GM18498 (cell line): ENCODE results near the gene CREBBP.
A peak's percentile ranks its signal among the peaks of the same experiment; 100 is the strongest.

ENCODE experiments used
- ATAC-seq: cut with Tn5 transposase; IDR thresholded peaks from one replicate; pipeline ENCODE4 v1.9.1; 2021; ENCODE audit warnings: mild to moderate bottlenecking, moderate library complexity; ENCODE audit not compliant: unreplicated experiment

Gene CREBBP

GRCh38 chr16:3800477-3801270 lies 79.8 kb downstream of the CREBBP start:
- no peak for ATAC-seq

DNA sequence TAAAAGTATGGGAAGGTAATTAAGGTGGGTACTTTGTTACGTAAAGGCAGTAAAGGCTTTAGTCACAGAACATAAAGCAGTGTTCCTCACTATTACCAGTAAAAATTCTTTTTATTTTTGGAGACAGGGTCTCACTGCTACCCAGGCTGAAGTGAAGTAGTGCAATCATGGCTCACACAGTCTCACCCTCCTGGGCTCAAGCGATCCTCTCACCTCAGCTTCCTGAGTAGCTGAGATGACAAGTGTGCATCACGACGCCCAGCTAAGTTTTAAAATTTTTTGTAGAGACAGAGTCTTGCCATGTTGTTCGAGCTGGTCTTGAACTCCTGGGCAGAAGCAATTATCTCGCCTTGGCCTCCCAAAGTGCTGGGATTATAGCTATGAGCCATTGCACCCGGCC lies 80.5 kb downstream of the CREBBP start:
- no peak for ATAC-seq

DNA sequence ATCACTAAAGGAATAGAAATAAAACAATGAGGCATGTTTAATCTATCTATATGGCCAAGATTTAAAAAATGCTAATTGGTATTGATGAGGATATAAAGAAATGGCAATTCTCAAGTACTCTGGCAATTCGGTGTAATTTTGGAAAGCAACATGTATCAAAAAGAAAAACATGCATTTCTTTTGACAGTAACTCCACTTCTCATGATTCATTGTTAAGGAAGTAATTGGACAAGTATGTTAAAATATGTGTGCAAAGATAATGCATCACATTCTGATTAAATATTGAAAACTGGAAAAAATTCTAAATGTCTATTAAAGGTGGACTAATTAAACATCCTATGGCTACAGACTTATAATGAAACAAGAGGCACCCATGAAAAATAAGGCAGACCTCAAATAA lies 81.2 kb downstream of the CREBBP start:
- ATAC-seq = no peak

DNA sequence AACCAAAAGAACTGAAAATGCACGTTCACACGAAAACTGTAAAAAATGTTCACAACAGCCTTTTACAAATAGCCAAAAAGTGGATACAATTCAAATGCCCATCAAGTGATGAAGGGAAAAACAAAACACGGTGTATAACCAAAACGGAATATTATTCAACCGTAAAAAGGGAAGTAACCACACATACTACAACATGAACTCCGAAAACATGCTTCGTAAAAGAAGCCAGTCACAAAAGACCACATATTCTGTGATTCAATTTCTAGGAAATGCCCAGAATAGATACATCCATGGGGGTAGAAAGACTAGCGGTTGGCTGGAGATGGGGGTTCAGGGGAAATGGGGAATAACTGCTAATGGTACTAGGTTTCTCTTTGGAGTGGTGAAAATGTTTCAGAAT lies 81.7 kb downstream of the CREBBP start:
- ATAC-seq = no peak

DNA sequence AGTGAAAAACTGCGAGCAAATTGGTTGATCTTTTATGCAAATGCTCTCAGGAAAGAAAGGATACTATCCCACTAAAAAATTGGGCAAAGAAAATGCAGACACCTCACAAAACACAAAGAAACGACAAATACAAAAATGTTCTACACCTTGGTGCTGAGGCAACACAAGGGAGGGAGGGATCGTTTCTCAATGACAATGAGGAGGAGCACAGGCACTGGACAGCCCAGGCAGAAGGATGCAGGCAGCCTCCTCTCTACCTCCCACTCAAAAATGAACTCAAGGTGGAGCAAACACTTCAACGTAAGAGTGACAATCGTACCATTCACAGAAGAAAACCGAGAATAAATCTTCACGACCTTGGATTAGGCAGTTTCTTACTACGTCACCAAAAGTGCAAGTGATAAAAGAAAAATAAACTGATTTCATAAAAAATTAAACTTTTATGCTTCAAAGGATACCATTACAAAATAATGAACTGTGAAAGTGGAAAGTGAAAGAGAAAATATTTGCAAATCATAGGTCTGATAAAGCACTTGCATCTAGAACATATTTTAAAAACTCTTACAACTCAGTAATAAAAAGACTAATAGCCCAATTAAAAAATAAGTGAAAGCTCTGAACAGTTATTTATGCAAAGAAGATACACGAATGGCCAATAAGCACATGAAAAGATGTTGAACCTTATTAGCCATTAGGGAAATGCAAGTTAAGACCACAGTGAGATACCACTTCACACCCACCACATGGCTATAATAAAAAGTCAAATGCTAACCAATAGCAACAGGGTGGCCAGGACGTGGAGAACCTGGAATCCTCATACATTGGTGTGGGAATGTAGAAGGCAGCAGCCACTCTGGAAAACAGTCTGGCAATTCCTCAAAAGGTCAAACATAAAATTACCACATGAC lies 82.4 kb downstream of the CREBBP start:
- ATAC-seq = no peak

DNA sequence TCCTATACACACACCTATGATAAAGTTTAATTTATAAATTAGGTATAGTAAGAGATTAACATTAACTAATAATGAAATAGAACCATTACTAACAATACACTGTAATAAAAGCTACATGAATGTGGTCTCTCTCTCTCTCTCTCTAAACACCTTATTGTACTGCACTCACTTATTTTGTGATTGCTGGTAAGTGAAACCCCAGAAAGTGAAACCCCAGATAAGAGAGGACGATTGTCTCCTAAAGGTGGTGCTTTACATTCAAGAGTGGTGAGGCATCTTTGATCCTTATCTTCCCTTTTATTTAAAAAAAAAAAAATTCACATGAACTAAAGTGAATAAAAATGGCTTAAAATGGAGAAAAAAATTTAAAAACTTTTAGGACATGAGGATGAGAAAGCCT lies 83.0 kb downstream of the CREBBP start:
- no peak for ATAC-seq

DNA sequence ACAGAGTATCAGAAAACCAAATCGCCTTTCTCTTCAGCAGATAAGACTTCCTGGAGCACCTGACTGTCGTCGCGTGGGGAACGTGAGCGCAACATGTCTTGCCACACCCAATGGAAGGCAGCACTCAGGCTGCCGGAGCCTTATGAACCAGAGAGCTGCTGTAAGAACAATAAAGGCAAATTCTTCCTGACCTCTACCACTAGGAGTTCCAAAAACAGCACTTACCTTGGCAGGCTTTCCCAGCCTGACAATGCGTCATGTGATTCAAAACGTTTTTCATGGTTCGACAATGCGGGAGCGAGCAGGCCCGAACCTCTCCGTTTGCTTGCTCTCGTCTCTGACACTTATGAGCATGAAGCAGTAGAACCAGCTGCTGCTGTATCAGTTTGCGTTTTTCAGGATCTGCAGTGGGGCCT lies 87.3 kb downstream of the CREBBP start:
- ATAC-seq = no peak

- ATAC-seq = no peak
Measured at GRCh38 chr16:3792472-3793012, 88.0 kb downstream of the CREBBP start.

DNA sequence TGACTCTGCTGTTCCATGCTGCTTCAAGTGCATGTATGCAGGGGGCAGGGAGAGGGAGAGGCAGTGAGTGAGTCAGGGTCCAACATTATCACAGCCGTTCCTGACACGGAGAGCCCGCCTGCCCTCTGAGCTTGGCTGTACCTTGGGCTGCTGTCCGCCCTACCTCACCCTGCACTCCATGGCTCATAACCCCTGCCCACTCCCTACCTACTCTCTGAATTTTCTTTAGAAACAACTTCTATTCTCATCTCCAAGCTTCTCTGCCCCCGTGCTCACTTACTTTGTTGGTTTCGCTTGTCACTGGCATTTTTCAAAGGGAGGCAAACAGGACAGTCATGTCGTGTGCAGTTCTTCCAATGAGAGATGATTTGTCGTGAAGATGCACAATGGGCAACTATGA lies 88.8 kb downstream of the CREBBP start:
- ATAC-seq = no peak

DNA sequence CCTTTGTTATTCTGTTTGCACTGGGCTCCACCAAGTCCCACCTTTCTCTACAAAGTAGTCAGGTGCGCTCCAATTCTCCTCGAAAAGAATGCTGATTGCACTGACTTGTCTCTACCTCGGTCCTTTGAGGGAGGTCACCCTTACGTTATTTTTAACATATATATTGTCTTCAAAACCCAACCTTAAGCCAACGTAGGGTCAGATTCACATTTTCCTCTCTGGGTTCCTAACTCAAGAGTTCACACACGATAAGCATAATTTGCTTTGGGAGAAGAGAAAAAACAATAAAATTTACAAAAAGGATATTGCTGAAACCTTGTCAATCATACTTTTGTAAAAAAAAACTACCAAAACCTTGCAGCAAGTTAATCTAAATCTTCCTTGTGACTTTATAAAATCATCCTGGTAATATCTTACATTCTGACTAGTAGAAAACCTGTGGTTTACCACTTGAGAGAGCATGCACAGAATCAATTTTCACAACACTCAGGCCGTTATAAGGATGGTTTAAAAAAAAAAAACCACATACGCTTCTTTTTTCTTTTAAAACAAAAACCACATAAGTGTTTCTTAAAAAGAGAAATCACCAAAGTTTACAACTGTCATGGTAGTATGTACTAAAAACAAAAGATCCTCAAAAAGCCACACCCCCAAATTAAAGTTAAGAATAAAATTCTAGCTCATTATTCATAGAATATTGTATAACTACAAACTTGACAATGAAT lies 91.0 kb downstream of the CREBBP start:
- ATAC-seq = no peak

DNA sequence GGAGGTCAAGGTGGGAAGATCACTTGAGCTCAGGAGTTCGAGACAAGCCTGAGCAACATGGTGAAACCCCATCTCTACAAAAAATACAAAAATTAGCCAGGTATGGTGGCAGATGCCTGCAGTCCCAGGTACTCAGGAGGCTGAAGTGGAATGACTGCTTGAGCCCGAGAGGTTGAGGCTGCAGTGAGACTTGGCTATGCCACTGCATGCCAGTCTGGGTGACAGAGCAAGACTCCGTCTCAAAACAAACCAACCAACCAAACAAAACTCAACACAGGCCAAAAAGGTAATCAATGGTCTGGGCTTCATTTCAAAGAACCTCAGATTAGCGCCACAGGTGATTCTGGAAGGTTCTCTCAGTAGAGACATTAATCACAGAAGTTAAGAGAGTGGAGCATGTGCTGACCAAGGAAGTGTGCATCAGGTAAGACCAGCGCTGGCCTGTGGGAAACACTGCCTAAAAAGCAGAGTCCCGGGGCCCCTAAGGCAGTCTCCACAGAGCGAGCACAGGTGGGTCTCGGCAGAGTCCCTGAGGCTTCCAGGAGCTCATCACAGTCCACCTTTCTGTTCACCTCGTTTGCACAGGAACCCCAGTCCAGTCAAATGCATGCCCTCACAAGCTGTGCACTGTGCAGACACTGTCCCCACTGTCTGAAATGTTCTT lies 91.7 kb downstream of the CREBBP start:
- ATAC-seq = no peak

- ATAC-seq = peak; percentile 48
Measured at GRCh38 chr16:3787924-3788661, 92.4 kb downstream of the CREBBP start.

DNA sequence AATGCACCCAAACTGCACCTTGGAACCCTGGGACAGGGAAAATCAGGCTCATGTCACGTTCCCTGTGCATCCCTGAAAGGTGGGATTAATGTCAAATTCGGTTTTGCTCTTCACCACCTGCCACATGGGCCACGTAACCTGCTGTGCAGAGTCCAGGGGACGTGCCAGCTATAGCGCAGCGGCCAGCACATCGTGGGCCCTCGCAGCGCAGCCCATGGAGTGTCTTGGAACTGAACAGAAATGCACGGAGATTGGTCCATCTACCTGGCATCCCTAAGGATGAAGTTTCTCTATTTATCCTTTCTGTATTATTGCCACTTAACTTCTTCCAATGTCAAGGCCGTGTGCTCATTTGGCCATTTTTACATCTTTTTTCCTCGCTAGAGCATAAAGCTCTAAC lies 95.1 kb downstream of the CREBBP start:
- ATAC-seq = no peak

- no peak for ATAC-seq
Measured at GRCh38 chr16:3783516-3783915, 97.0 kb downstream of the CREBBP start.

DNA sequence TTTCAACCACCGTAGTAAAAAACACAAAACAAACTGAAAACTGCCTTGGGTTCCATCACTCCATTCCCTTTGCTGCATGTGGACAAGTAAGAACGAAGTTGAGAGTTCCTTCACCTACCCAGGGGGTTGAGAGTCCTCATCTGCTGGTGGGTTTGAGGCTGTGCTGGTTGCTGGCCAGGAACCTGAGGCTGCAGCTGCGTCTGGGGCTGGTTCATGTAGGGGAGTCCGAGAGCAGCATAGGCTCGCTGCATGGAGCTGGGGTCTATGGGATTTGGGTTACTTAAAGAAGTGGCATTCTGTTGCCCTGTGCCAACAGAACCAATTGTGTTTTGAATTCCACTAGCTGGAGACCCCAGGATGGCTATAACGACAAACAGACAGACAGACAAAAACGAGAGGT lies 97.9 kb downstream of the CREBBP start:
- ATAC-seq = no peak

- ATAC-seq = no peak
Measured at GRCh38 chr16:3781421-3781820, 99.1 kb downstream of the CREBBP start.

DNA sequence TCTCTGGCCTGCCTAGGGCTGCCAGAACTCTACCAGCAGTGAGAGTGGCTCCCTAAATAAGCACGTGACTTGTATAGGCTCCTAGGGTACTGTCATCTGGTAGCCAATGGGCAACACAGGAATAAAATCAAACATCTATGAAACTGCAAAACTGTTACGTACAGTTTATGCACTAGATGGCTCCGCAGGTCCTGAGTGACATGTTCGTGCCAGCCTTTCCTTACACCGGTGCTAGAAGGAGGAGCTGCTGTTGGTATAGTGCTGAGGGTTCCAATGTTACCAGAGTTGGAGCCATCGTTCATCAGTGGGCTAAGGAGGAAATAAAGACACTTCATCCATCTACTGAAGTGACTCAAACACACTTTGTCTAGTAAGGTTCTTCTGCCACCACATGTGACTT lies 99.9 kb downstream of the CREBBP start:
- ATAC-seq = no peak

DNA sequence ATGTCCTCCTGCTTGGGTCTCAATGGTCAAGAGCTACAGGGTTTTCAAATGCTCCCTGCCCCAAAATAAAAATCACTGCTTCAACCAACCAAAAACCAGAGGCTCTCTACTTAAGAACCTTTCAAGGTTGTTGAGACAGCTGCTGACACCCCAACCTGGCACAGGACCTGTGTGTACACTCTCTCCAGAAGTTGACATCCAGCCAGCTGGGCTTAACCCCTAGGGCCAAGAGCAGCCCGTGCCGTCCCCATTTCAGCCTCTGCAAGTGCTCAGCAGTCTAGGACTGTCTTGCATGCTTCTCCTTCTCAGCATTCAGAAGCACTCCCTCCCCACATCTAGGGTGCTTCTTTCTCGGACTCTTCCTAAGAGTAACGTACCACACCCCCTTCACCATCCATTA lies 104.2 kb downstream of the CREBBP start:
- no peak for ATAC-seq

- no peak for ATAC-seq
Measured at GRCh38 chr16:3774819-3775218, 105.7 kb downstream of the CREBBP start.
